Endodermal cell (in vitro differentiated cells): Measurements from ENCODE around the gene NPAS3. TPM values are rescaled to one million over a fixed set of nuclear protein-coding genes. Genes with fewer than 3 reads are reported as not detected.

Experiments used
- DNase-seq: peaks from one replicate; pipeline ENCODE4 v3.0.0-alpha.2; 2017
- H3K27ac ChIP-seq: 2 replicates; pipeline ENCODE4 v1.5.1; 2013; ENCODE audit warnings: mild to moderate bottlenecking, low read depth, low read length, moderate library complexity
- H3K27me3 ChIP-seq: 2 replicates; pipeline ENCODE4 v1.6.1; 2013; ENCODE audit warnings: mild to moderate bottlenecking, low read length, moderate library complexity; ENCODE audit not compliant: insufficient read depth, control insufficient read depth, poor library complexity, severe bottlenecking
- H3K36me3 ChIP-seq: 2 replicates; pipeline ENCODE4 v1.7.0; 2013; ENCODE audit warnings: mild to moderate bottlenecking, low read length, moderate library complexity; ENCODE audit not compliant: control insufficient read depth, insufficient read depth
- H3K4me1 ChIP-seq: one replicate; pipeline ENCODE4 v1.7.0; 2013; ENCODE audit warnings: low read length; ENCODE audit not compliant: control insufficient read depth, insufficient read depth
- H3K4me3 ChIP-seq: 2 replicates; pipeline ENCODE4 v1.5.1; 2013; ENCODE audit warnings: mild to moderate bottlenecking, low read length, moderate library complexity
- H3K9ac ChIP-seq: 2 replicates; pipeline ENCODE4 v1.6.1; 2013; ENCODE audit warnings: mild to moderate bottlenecking, low read length, moderate library complexity; ENCODE audit not compliant: poor library complexity, severe bottlenecking; ENCODE audit errors: extremely low read depth
- H3K9me3 ChIP-seq: 2 replicates; pipeline ENCODE4 v1.6.1; 2013; ENCODE audit warnings: mild to moderate bottlenecking, low read length, moderate library complexity; ENCODE audit not compliant: control insufficient read depth
- H3K27ac Mint-ChIP-seq: 2 replicates; pipeline ENCODE4 v1.8.0; 2020; ENCODE audit warnings: mixed read lengths
- H3K27me3 Mint-ChIP-seq: 2 replicates; pipeline ENCODE4 v1.8.0; 2021; ENCODE audit warnings: mild to moderate bottlenecking, mixed read lengths; ENCODE audit not compliant: insufficient read depth
- H3K36me3 Mint-ChIP-seq: 2 replicates; pipeline ENCODE4 v1.8.0; 2020; ENCODE audit warnings: low read depth, mixed read lengths
- H3K4me1 Mint-ChIP-seq: 2 replicates; pipeline ENCODE4 v1.8.0; 2020; ENCODE audit warnings: mixed read lengths
- H3K4me3 Mint-ChIP-seq: 2 replicates; pipeline ENCODE4 v1.8.0; 2020; ENCODE audit warnings: mild to moderate bottlenecking, moderate library complexity, mixed read lengths
- H3K9me3 Mint-ChIP-seq: 2 replicates; pipeline ENCODE4 v1.8.0; 2020; ENCODE audit warnings: mild to moderate bottlenecking, mixed read lengths
- whole genome bisulfite sequencing, 2 experiments: methylation state at CpG; one replicate each; pipeline versions ENCODE4 v1.1.5 to v1.1.7; 2013; ENCODE audit warnings: missing lambda C conversion rate in 2 of 2, mixed read lengths in 1 of 2; ENCODE audit not compliant: insufficient coverage in 1 of 2, insufficient read length in 1 of 2; 5-methylcytosine and 5-hydroxymethylcytosine counted together
- total RNA-seq, 2 donors: library from RNA; stranded (reverse); fragmentation: NEBNext Ultra II Directional in 1 of 2; extraction: Animal tissue kit (Norgen Biotek cat#: 25700) in 1 of 2; gene quantifications; 2 replicates in 1 of 2; 3 replicates in 1 of 2; pipeline ENCODE4 v1.2.1, GENCODE V29; 2021
- TF ChIP-seq, protein P1 (sequence below): fragments of 200-600 bp; sonication (generic); conservative IDR thresholded peaks from 2 replicates; pipeline ENCODE4 v1.5.0; 2021; ENCODE audit warnings: antibody characterized with exemption, mild to moderate bottlenecking

The NPAS3 gene
- total RNA-seq, 2 donors from 2014 or later: 1.4 to 1.6 TPM

DNA sequence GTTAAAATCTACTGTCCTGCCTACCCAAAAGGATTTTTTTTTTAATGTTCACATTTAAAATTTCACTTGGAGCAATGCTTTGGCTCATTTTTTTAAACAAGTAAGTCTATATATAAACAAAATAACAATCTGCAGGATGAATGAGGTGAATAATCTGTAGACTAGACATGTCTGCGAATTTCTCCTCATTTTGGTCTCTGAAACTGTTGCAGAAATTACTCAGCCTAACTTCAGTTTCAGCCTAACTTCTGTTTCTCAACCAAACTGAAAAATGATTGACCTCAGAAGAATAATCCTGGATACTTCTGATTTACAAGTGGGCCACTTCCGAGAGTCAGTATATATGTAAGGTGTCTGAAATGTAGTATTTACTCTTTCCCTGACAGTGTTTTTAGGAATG, 39.8 kb upstream of the NPAS3 start:
- no peaks in the 10 kb centered on the region for H3K9me3 ChIP-seq
- peaks cover 4% of the 10 kb centered on the region for H3K27me3 Mint-ChIP-seq
- H3K36me3 Mint-ChIP-seq: no peaks in the 10 kb centered on the region
- H3K36me3 ChIP-seq: no peaks in the 10 kb centered on the region
- TF ChIP-seq, protein P1, sequence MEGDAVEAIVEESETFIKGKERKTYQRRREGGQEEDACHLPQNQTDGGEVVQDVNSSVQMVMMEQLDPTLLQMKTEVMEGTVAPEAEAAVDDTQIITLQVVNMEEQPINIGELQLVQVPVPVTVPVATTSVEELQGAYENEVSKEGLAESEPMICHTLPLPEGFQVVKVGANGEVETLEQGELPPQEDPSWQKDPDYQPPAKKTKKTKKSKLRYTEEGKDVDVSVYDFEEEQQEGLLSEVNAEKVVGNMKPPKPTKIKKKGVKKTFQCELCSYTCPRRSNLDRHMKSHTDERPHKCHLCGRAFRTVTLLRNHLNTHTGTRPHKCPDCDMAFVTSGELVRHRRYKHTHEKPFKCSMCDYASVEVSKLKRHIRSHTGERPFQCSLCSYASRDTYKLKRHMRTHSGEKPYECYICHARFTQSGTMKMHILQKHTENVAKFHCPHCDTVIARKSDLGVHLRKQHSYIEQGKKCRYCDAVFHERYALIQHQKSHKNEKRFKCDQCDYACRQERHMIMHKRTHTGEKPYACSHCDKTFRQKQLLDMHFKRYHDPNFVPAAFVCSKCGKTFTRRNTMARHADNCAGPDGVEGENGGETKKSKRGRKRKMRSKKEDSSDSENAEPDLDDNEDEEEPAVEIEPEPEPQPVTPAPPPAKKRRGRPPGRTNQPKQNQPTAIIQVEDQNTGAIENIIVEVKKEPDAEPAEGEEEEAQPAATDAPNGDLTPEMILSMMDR: no peak
- no peak overlapping the region for H3K4me3 Mint-ChIP-seq
- H3K4me1 Mint-ChIP-seq: peaks cover 11% of the 10 kb centered on the region
- no peak overlapping the region for H3K4me3 ChIP-seq
- no peaks in the 10 kb centered on the region for H3K9me3 Mint-ChIP-seq
- H3K4me1 ChIP-seq: no peaks in the 10 kb centered on the region
- H3K9ac ChIP-seq: no peak overlapping the region
- H3K27me3 ChIP-seq: peaks cover 7% of the 10 kb centered on the region
- WGBS, 2 experiments: 91 to 94% methylated on average over 2 of the region's 2 CpGs
- no peak for DNase-seq
- no peak overlapping the region for H3K27ac ChIP-seq
- no peak overlapping the region for H3K27ac Mint-ChIP-seq

DNA sequence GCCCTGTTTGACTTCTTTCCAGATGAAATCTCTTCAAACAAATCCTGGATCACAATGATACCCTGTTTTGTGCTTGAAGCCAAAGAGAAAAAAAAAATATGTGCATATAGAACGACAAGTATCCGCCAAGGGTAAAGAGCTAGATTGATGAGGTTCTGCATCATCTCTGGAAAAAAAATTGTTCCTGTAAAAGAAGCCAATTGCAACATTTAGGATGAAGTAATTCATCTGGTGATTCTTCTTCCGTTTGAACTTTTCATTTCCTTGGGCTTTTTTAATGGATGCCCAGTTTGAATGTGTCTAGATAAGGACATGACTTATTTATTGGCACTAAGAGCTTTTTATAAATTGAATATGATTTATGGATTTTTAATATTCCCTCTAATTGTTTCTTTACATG, 38.1 kb upstream of the NPAS3 start:
- Histone ChIP-seq H3K4me1 (no peaks in the 10 kb centered on the region), H3K36me3 (no peaks in the 10 kb centered on the region), H3K9ac (no peak overlapping the region), H3K27me3 (peaks cover 7% of the 10 kb centered on the region), H3K9me3 (no peaks in the 10 kb centered on the region), H3K27ac (no peak overlapping the region), H3K4me3 (no peak overlapping the region)
- 90 to 96% methylated on average over 3 of the region's 3 CpGs for WGBS, 2 experiments
- Mint-ChIP-seq H3K27ac (no peak overlapping the region), H3K27me3 (peaks cover 4% of the 10 kb centered on the region), H3K9me3 (no peaks in the 10 kb centered on the region), H3K36me3 (no peaks in the 10 kb centered on the region), H3K4me1 (peaks cover 11% of the 10 kb centered on the region), H3K4me3 (no peak overlapping the region)
- TF ChIP-seq, protein P1: no peak
- DNase-seq: no peak

DNA sequence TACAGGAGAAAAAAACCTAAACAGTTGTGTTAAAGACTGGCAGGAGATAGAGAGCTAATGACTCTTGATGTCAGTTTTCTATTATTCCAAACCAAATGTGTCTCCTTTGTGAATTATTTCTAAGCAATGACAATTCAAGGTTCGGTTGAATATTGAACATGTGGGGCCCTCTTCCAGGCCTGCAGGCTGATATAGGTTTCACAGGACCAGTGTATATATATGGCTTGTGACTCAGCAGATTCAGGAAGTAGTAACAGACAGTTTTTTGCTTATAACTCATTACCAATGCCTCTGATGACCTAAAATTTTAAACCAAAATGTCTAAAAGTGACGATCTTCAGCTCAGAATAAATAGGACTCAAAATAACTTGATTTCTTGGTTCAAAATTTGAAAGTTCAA, 33.7 kb upstream of the NPAS3 start:
- Histone ChIP-seq H3K36me3 (no peaks in the 10 kb centered on the region), H3K9ac (no peak overlapping the region), H3K27me3 (no peaks in the 10 kb centered on the region), H3K9me3 (no peaks in the 10 kb centered on the region), H3K4me1 (no peaks in the 10 kb centered on the region), H3K4me3 (no peak overlapping the region), H3K27ac (no peak overlapping the region)
- H3K27ac Mint-ChIP-seq: no peak overlapping the region
- WGBS, 2 experiments: 94 to 95% methylated on average over 2 of the region's 2 CpGs
- H3K36me3 Mint-ChIP-seq: no peaks in the 10 kb centered on the region
- no peak overlapping the region for H3K4me3 Mint-ChIP-seq
- no peak for DNase-seq
- H3K9me3 Mint-ChIP-seq: no peaks in the 10 kb centered on the region
- peaks cover 4% of the 10 kb centered on the region for H3K27me3 Mint-ChIP-seq
- H3K4me1 Mint-ChIP-seq: peaks cover 11% of the 10 kb centered on the region
- TF ChIP-seq, protein P1: no peak
